HL-60 (cell line): ENCODE data around the gene SLC25A25.

Experiments used
- GABPA ChIP-seq: IDR thresholded peaks from 2 replicates; pipeline ENCODE4 v1.6.1; 2012; ENCODE audit warnings: low read depth
- POLR2AphosphoS5 ChIP-seq: IDR thresholded peaks from 2 replicates; pipeline ENCODE4 v1.6.1; 2012; ENCODE audit warnings: low read depth
- SPI1 ChIP-seq: IDR thresholded peaks from 2 replicates; pipeline ENCODE4 v1.6.1; 2012; ENCODE audit warnings: low read depth, mild to moderate bottlenecking, borderline replicate concordance
- TF ChIP-seq, protein P1 (sequence below): IDR thresholded peaks from one replicate; pipeline ENCODE4 v1.5.1; 2011; ENCODE audit warnings: low read length, control low read depth, inconsistent platforms; ENCODE audit not compliant: insufficient read depth
- TF ChIP-seq, protein P2 (sequence below): IDR thresholded peaks from 2 replicates; pipeline ENCODE4 v1.6.1; 2012; ENCODE audit warnings: low read depth; ENCODE audit not compliant: insufficient replicate concordance

DNA sequence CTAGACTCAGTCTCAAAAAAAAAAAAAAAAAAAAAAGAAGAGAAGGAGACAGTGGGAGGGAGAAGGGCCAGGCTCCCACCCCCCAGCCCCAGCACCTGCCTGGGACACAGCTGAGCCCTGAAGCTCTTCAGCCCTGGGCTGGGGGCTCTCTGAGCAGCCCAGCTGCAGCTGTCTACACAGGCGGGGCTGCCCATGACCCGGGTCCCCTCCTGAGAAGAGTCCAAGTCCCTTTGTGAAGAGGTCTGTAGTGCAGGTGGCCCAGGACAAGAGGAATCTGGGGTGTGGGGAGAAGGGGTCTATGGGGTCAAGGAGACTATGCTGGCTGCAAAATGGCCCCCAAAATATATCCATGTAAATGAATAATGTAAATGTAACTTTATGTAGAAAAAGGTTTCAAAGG is 74.6 kb downstream of the SLC25A25 start:
- TF ChIP-seq, protein P1, sequence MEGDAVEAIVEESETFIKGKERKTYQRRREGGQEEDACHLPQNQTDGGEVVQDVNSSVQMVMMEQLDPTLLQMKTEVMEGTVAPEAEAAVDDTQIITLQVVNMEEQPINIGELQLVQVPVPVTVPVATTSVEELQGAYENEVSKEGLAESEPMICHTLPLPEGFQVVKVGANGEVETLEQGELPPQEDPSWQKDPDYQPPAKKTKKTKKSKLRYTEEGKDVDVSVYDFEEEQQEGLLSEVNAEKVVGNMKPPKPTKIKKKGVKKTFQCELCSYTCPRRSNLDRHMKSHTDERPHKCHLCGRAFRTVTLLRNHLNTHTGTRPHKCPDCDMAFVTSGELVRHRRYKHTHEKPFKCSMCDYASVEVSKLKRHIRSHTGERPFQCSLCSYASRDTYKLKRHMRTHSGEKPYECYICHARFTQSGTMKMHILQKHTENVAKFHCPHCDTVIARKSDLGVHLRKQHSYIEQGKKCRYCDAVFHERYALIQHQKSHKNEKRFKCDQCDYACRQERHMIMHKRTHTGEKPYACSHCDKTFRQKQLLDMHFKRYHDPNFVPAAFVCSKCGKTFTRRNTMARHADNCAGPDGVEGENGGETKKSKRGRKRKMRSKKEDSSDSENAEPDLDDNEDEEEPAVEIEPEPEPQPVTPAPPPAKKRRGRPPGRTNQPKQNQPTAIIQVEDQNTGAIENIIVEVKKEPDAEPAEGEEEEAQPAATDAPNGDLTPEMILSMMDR: no peak
- TF ChIP-seq, protein P2, sequence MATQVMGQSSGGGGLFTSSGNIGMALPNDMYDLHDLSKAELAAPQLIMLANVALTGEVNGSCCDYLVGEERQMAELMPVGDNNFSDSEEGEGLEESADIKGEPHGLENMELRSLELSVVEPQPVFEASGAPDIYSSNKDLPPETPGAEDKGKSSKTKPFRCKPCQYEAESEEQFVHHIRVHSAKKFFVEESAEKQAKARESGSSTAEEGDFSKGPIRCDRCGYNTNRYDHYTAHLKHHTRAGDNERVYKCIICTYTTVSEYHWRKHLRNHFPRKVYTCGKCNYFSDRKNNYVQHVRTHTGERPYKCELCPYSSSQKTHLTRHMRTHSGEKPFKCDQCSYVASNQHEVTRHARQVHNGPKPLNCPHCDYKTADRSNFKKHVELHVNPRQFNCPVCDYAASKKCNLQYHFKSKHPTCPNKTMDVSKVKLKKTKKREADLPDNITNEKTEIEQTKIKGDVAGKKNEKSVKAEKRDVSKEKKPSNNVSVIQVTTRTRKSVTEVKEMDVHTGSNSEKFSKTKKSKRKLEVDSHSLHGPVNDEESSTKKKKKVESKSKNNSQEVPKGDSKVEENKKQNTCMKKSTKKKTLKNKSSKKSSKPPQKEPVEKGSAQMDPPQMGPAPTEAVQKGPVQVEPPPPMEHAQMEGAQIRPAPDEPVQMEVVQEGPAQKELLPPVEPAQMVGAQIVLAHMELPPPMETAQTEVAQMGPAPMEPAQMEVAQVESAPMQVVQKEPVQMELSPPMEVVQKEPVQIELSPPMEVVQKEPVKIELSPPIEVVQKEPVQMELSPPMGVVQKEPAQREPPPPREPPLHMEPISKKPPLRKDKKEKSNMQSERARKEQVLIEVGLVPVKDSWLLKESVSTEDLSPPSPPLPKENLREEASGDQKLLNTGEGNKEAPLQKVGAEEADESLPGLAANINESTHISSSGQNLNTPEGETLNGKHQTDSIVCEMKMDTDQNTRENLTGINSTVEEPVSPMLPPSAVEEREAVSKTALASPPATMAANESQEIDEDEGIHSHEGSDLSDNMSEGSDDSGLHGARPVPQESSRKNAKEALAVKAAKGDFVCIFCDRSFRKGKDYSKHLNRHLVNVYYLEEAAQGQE: no peak
- no peak for TF ChIP-seq POLR2AphosphoS5
- no peak for TF ChIP-seq SPI1
- TF ChIP-seq GABPA: no peak
